ENCODE data around the gene NVL. TPM values are rescaled to one million over a fixed set of nuclear protein-coding genes. Genes with fewer than 3 reads are reported as not detected.
A peak's percentile ranks its signal among the peaks of the same experiment; 100 is the strongest.

Gene NVL
- total RNA-seq, 1 donor from 2014 or later = 18.7 TPM

DNA sequence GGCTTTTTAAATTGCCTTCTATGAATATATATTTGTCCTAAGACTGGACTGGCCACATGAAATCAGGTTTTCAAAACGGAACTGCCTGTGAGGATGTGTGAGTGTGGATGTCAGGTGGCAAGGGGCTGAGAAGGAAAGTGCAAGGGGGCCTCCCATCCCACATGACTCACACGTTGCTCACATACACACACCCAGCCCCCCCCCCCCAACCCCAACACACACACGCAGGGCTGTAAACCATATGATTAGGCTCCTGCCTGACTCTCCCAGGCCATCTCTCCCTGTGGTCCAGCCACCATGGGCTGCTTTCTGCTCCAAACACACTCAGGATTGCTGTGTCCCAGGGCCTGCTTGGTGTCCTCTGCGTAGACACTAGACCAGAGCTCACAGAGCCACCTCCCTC, 124.5 kb downstream of the NVL start:
- no peaks in the 10 kb centered on the region for H3K9me3 Mint-ChIP-seq (ENCODE audit: low read depth)
- H3K27me3 Mint-ChIP-seq (ENCODE audit: low read depth) = no peaks in the 10 kb centered on the region
- no peak for TF ChIP-seq CTCF (IDR thresholded peaks at IDR 0.05)
- H3K36me3 Mint-ChIP-seq (ENCODE audit: low read depth) = no peaks in the 10 kb centered on the region
- H3K4me3 Mint-ChIP-seq (ENCODE audit: unreplicated experiment) = peak overlapping the region; percentile 40
- H3K4me1 Mint-ChIP-seq (ENCODE audit: low read depth) = peaks cover 21% of the 10 kb centered on the region
- peak overlapping the region; percentile 74 for H3K27ac Mint-ChIP-seq (ENCODE audit: unreplicated experiment)
- no peak for DNase-seq (ENCODE audit: low spot score)

DNA sequence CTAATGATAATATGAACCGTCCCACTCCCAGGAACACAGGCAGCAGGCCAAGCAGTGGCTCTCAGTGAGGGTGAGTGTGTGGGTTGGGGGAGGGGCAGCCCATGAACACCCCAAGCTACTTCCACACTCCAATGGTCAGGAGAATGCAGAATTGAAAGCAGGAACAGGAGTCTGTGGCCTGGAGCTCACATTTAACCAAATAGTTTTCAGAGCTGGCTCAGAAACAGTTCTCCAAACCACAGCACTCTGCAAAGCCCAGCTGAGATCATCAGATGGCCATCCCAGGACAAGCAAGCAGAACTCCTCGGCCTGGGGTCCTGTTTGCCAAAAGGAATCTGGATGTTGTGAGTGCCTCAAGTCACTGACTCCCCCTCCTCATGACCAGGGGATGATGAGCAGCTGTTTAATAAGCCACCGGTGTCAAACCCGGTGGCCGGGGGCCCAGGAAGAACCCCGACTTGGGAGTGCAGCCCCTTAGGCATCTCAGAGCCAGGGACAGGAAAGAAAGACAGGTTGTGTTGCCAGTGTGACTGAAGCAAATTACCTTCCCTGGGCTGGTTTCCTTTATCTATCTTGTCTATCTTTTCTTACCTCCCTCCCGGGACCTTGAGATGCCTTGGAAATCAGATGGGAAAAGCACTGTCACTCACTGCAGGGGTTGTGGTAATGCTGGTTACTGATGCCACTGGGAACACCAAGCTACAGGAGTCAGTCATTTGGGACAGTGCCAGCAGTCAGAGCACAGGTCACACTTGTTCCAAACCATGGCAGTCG, 126.5 kb downstream of the NVL start:
- TF ChIP-seq CTCF (IDR thresholded peaks at IDR 0.05) = no peak
- Mint-ChIP-seq H3K27ac (ENCODE audit: unreplicated experiment) (no peak overlapping the region), H3K9me3 (ENCODE audit: low read depth) (no peaks in the 10 kb centered on the region), H3K36me3 (ENCODE audit: low read depth) (no peaks in the 10 kb centered on the region), H3K4me1 (ENCODE audit: low read depth) (peaks cover 21% of the 10 kb centered on the region), H3K27me3 (ENCODE audit: low read depth) (no peaks in the 10 kb centered on the region), H3K4me3 (ENCODE audit: unreplicated experiment) (no peak overlapping the region)
- no peak for DNase-seq (ENCODE audit: low spot score)

DNA sequence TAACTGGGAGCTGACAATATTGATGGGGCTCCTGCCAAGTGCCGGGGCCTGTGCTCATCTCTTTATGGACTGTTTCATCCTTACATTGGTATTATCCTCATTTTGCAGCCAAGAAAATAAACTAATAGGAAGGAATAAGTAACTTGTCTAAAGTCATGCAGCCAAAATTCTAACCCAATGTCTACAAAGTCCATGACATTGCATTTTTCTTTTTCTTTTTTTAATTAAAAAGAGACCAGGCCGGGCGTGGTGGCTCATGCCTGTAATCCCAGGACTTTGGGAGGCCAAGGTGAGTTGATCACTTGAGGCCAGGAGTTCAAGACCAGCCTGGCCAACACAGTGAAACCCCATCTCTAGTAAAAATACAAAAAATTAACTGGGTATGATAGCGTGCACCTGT, 128.1 kb downstream of the NVL start:
- Mint-ChIP-seq H3K36me3 (ENCODE audit: low read depth) (no peaks in the 10 kb centered on the region), H3K4me1 (ENCODE audit: low read depth) (peaks cover 21% of the 10 kb centered on the region)

DNA sequence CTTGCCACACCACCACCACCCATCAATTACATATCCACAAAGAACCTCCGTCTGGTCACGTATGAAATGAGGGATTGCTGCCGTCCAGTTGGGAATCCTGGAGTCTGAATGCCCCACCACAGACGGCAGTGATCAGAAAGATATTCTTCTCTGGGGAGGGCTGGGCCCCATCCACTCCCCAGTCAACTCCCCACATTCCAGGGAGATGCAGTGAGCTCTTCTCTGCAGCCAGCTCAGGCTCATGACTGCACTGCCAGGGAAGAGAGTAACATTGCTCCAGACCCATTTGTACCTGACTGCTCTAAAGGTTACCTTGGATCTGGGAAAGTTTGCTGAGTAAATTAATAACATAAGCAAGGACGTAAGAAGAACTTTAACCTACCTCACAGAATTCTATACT, 128.6 kb downstream of the NVL start:
- peaks cover 21% of the 10 kb centered on the region for H3K4me1 Mint-ChIP-seq (ENCODE audit: low read depth)
- no peak overlapping the region for H3K27ac Mint-ChIP-seq (ENCODE audit: unreplicated experiment)
- no peak for DNase-seq (ENCODE audit: low spot score)
- H3K36me3 Mint-ChIP-seq (ENCODE audit: low read depth) = no peaks in the 10 kb centered on the region
- no peak for TF ChIP-seq CTCF (IDR thresholded peaks at IDR 0.05)
- no peaks in the 10 kb centered on the region for H3K27me3 Mint-ChIP-seq (ENCODE audit: low read depth)
- H3K4me3 Mint-ChIP-seq (ENCODE audit: unreplicated experiment) = no peak overlapping the region
- H3K9me3 Mint-ChIP-seq (ENCODE audit: low read depth) = no peaks in the 10 kb centered on the region

More for the DNA sequence above, 128.1 kb downstream of the NVL start:
- no peak for TF ChIP-seq CTCF (IDR thresholded peaks at IDR 0.05)
- Mint-ChIP-seq H3K27ac (ENCODE audit: unreplicated experiment) (no peak overlapping the region), H3K4me3 (ENCODE audit: unreplicated experiment) (no peak overlapping the region), H3K27me3 (ENCODE audit: low read depth) (no peaks in the 10 kb centered on the region), H3K9me3 (ENCODE audit: low read depth) (no peaks in the 10 kb centered on the region)
- no peak for DNase-seq (ENCODE audit: low spot score)

- Mint-ChIP-seq H3K27me3 (ENCODE audit: low read depth) (no peaks in the 10 kb centered on the region), H3K36me3 (ENCODE audit: low read depth) (peaks cover 4% of the 10 kb centered on the region), H3K9me3 (ENCODE audit: low read depth) (no peaks in the 10 kb centered on the region), H3K4me3 (ENCODE audit: unreplicated experiment) (no peak overlapping the region), H3K27ac (ENCODE audit: unreplicated experiment) (no peak overlapping the region), H3K4me1 (ENCODE audit: low read depth) (peaks cover 13% of the 10 kb centered on the region)
- DNase-seq (ENCODE audit: low spot score) = no peak
- TF ChIP-seq CTCF (IDR thresholded peaks at IDR 0.05) = no peak
These were observed 130.3 kb downstream of the NVL start for GRCh38 chr1:224199679-224200078.

All from chondrocyte (in vitro differentiated cells).